ENCODE measurements around the gene RPTOR. TPM values are rescaled to one million over a fixed set of nuclear protein-coding genes. Genes with fewer than 3 reads are reported as not detected.

The RPTOR gene
- total RNA-seq, 1 experiment from 2014 or later: 25.1 TPM

- Histone ChIP-seq H3K79me1 (ENCODE audit: insufficient read depth, low read depth, low read length, poor library complexity, severe bottlenecking) (no peaks in the 10 kb centered on the region), H3K9me3 (ENCODE audit: control insufficient read depth, low read depth, low read length) (no peaks in the 10 kb centered on the region), H2BK20ac (ENCODE audit: low read depth, low read length, poor library complexity, severe bottlenecking) (no peak overlapping the region), H4K5ac (ENCODE audit: insufficient read length, low read depth, low read length) (no peak overlapping the region), H4K20me1 (ENCODE audit: control insufficient read depth, insufficient read depth, insufficient read length) (no peaks in the 10 kb centered on the region), H3K23me2 (ENCODE audit: insufficient read length, low read depth, low read length, poor library complexity, severe bottlenecking) (no peaks in the 10 kb centered on the region), H3K4me2 (ENCODE audit: insufficient read depth, insufficient read length, low read length) (no peak overlapping the region), H4K91ac (ENCODE audit: insufficient read length, low read depth, low read length) (no peak overlapping the region), H2BK12ac (ENCODE audit: insufficient read length, low read depth, low read length) (no peak overlapping the region), H3K27ac (ENCODE audit: insufficient read length, low read depth, low read length) (no peak overlapping the region), H2BK5ac (ENCODE audit: insufficient read length, low read length) (no peak overlapping the region), H3K18ac (ENCODE audit: insufficient read length, low read depth, low read length) (no peak overlapping the region), H3K56ac (ENCODE audit: insufficient read length, low read depth, low read length) (no peak overlapping the region), H2BK120ac (ENCODE audit: low read depth, low read length, poor library complexity, severe bottlenecking) (no peak overlapping the region), H3T11ph (ENCODE audit: low read length) (no peak overlapping the region), H2AK5ac (ENCODE audit: insufficient read length, low read length) (no peak overlapping the region), H3K9ac (ENCODE audit: extremely low read depth, insufficient read length, low read length) (no peak overlapping the region), H3K4ac (ENCODE audit: low read depth, low read length) (no peak overlapping the region), H3K4me1 (ENCODE audit: insufficient read depth, low read length) (no peaks in the 10 kb centered on the region), H4K8ac (replicated peaks; ENCODE audit: insufficient read length, low read depth, low read length) (no peak overlapping the region), H3K27me3 (ENCODE audit: insufficient read depth, low read length) (peaks cover 22% of the 10 kb centered on the region; the same call in 1 of the 2 replicates), H3K23ac (ENCODE audit: insufficient read length, low read depth, low read length) (no peak overlapping the region), H3K79me2 (ENCODE audit: insufficient read depth, low read length) (peaks cover 2% of the 10 kb centered on the region; the same call in 1 of the 2 replicates), H2BK15ac (ENCODE audit: low read depth, low read length) (no peak overlapping the region), H2AFZ (ENCODE audit: low read length) (no peak overlapping the region), H3K14ac (ENCODE audit: insufficient read depth, low read length) (no peak overlapping the region)
- Mint-ChIP-seq H3K9me3 (no peaks in the 10 kb centered on the region; a peak in 1 of 5 replicates), H3K36me3 (ENCODE audit: insufficient read depth in 1 of 3, low read depth in 3 of 3) (peaks cover 0 to 4% (median 0%) of the 10 kb centered on the region in 3 experiments; a peak in 3 of 7 replicates), H3K4me3 (no peak overlapping the region), H3K27ac (no peak overlapping the region), H3K27me3 (ENCODE audit: low read depth) (peaks cover 73% of the 10 kb centered on the region), H3K4me1 (no peaks in the 10 kb centered on the region)
- no peak for TF ChIP-seq CTCF (conservative IDR thresholded peaks at IDR 0.05)
- no CpG with 5 or more reads among the region's 6 CpGs for WGBS (ENCODE audit: extremely low coverage, insufficient read length, low lambda C conversion rate)
- no peak for DNase-seq
These were observed 15.2 kb downstream of the RPTOR start for GRCh38 chr17:80559825-80560251.

All from H9 (cell line).